ENCODE measurements around the gene ADAM19. TPM values are rescaled to one million over a fixed set of nuclear protein-coding genes. Genes with fewer than 3 reads are reported as not detected.
A peak's percentile ranks its signal among the peaks of the same experiment; 100 is the strongest.

The ADAM19 gene
- total RNA-seq, 1 donor from 2014 or later, result 176 TPM

- Mint-ChIP-seq H3K4me3 (ENCODE audit: unreplicated experiment) (peak overlapping the region; percentile 0), H3K27ac (ENCODE audit: unreplicated experiment) (peak overlapping the region; percentile 85), H3K4me1 (ENCODE audit: unreplicated experiment) (peaks cover 87% of the 10 kb centered on the region), H3K27me3 (ENCODE audit: unreplicated experiment) (peaks cover 12% of the 10 kb centered on the region), H3K36me3 (ENCODE audit: low read depth, unreplicated experiment) (peaks cover 28% of the 10 kb centered on the region), H3K9me3 (ENCODE audit: unreplicated experiment) (no peaks in the 10 kb centered on the region)
- DNase-seq (ENCODE audit: low spot score), result no peak
- no peak for TF ChIP-seq CTCF (IDR thresholded peaks at IDR 0.05; ENCODE audit: unreplicated experiment)
Observed at GRCh38 chr5:157543825-157544622, 31.6 kb downstream of the ADAM19 start.

GRCh38 chr5:157542282-157543000, 33.1 kb downstream of the ADAM19 start:
- Mint-ChIP-seq H3K27me3 (ENCODE audit: unreplicated experiment) (peaks cover 3% of the 10 kb centered on the region), H3K36me3 (ENCODE audit: low read depth, unreplicated experiment) (peaks cover 12% of the 10 kb centered on the region), H3K4me3 (ENCODE audit: unreplicated experiment) (no peak overlapping the region), H3K9me3 (ENCODE audit: unreplicated experiment) (no peaks in the 10 kb centered on the region), H3K27ac (ENCODE audit: unreplicated experiment) (no peak overlapping the region), H3K4me1 (ENCODE audit: unreplicated experiment) (peaks cover 71% of the 10 kb centered on the region)
- no peak for TF ChIP-seq CTCF (IDR thresholded peaks at IDR 0.05; ENCODE audit: unreplicated experiment)
- no peak for DNase-seq (ENCODE audit: low spot score)

- peak overlapping the region; percentile 6 for H3K4me3 Mint-ChIP-seq (ENCODE audit: unreplicated experiment)
- H3K27me3 Mint-ChIP-seq (ENCODE audit: unreplicated experiment), result peaks cover 3% of the 10 kb centered on the region
- peaks cover 14% of the 10 kb centered on the region for H3K36me3 Mint-ChIP-seq (ENCODE audit: low read depth, unreplicated experiment)
- H3K4me1 Mint-ChIP-seq (ENCODE audit: unreplicated experiment), result peaks cover 67% of the 10 kb centered on the region
- H3K9me3 Mint-ChIP-seq (ENCODE audit: unreplicated experiment), result no peaks in the 10 kb centered on the region
- TF ChIP-seq CTCF (IDR thresholded peaks at IDR 0.05; ENCODE audit: unreplicated experiment), result no peak
- DNase-seq (ENCODE audit: low spot score), result no peak
- H3K27ac Mint-ChIP-seq (ENCODE audit: unreplicated experiment), result peak overlapping the region; percentile 94
Observed at GRCh38 chr5:157541447-157542118, 34.0 kb downstream of the ADAM19 start.

- H3K9me3 Mint-ChIP-seq (ENCODE audit: unreplicated experiment), result no peaks in the 10 kb centered on the region
- peak overlapping the region; percentile 6 for H3K4me3 Mint-ChIP-seq (ENCODE audit: unreplicated experiment)
- H3K4me1 Mint-ChIP-seq (ENCODE audit: unreplicated experiment), result peaks cover 62% of the 10 kb centered on the region
- H3K36me3 Mint-ChIP-seq (ENCODE audit: low read depth, unreplicated experiment), result peaks cover 16% of the 10 kb centered on the region
- peaks cover 3% of the 10 kb centered on the region for H3K27me3 Mint-ChIP-seq (ENCODE audit: unreplicated experiment)
- peak overlapping the region; percentile 94 for H3K27ac Mint-ChIP-seq (ENCODE audit: unreplicated experiment)
- TF ChIP-seq CTCF (IDR thresholded peaks at IDR 0.05; ENCODE audit: unreplicated experiment), result no peak
- DNase-seq (ENCODE audit: low spot score), result peak; percentile 43
Observed at GRCh38 chr5:157540707-157541446, 34.7 kb downstream of the ADAM19 start.
